NCI-H2107 treated with DMSO at 0.1 percent for 48 hours (cell line): ENCODE data around the gene BCAS3.
A peak's percentile ranks its signal among the peaks of the same experiment; 100 is the strongest.

Experiments
- DNase-seq: peaks from one replicate; lab custom pipeline; 2025; ENCODE audit not compliant: unreplicated experiment; lab: John Stamatoyannopoulos, UW

Gene BCAS3

DNA sequence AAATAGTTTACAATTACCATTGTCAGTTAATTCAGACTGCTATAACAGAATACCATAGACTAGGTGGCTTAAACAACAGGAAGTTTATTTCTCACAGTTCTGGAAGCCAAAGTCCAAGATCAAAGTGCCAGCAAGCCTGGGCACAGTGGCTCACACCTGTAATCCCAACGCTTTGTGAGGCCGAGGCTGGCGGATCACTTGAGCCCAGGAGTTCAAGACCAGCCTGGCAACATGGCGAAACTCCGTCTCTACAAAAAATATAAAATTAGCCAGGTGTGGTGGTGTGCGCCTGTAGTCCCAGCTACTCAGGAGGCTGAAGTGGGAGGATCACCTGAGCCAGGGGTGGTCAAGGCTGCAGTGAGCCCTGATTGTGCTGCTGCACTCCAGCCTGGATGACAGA, 650.7 kb downstream of the BCAS3 start:
- no peak for DNase-seq

DNA sequence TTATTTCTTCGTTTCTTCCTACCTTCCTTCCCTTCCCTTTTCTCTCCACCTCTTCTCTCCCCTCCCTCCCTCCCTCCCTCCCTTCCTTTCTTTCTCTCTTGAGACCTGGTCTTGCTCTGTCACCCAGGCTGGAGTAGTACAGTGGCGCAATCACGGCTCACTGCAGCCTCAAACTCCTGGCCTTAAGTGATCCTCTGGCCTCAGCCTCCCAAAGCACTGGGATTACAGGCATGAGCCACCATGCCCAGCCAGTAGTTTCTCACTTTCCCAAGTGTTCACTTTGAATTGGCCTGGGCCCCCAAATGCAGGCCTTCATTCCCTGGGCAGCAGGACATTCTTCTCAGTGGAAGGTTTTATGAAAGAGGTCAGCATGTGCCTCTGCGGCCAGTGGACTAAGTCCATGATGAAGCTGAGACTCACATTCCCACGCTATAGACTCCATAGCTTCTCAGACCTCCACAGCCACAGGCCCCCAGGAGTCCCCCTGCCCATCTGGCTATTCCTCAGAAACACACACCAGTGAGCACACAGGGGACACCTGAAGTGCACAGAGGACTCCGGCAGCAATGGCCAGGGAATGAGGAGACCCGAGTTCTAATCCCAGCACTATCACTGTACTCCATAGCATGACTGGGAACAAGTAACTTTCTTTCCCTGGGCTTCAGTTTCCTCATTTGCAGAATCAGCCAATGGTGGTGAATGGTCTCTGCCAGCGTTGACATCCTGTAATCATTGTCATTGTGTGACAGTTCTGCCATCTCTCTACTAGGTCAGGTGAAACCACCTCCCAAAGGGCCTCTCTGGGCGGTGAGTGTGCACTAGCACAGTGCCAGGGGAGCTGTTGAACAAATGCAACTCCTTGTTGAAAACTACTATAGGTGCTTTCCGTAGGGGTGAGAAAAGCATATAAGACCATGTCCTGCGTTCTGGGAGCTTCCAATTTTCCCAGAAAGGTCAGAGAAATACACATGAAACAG, 652.8 kb downstream of the BCAS3 start:
- no peak for DNase-seq

DNA sequence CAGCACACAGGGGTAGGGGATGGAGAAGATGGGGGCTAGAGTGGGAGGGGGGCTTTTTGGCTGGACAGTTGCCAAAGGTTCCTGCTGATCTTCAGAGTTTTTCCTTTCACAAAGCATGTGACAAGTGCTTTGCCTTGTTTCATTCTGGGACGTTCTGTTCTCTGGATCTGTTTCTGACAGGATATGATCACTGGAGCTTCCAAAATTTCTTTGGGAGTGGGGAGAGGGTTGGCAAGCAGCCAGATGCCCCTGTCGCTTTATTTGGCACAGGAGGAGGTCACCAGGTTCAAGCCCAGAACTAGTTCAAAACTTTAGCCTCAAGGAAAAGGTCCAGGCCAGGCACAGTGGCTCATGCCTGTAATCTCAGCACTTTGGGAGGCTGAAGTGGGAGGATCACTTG, 653.5 kb downstream of the BCAS3 start:
- DNase-seq = no peak

DNA sequence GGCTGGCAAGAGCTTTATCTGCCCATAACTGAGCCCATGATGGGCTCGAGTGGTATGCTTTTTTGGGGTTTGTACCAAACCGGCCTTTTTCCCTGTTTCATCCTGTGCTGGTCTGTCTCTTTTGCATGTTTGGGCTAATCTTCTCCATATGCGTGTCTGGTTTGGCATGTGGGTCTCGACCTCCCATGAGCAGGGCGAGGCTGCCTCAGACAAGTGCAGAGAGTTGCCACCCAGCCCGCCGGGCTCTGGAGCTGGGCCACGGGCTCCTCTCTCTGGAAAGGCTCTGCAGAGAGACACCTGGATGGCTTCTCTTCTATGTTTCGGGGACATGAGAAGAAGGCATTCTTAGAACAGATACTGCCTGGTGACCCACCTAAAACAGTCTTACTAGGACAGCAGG, 654.2 kb downstream of the BCAS3 start:
- DNase-seq = no peak

DNA sequence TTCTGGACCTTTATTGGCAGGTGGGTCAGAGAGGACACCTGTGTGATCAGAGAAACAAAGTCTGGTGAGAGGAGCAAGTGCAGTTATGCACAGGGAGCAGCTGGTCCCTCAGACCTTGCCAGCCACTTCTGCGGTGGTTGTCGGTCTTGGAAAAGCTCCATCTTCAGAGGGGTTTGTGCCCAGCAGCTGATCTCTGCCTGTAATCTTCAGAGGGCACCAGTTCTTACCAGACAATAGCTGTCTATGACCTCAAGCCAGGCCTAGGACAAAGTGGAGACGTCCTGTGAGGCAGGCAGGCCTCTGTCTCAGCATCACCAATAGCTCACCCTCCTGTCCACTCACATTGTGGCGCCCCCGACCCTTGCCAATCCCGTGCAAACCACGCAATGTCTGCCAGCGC, 655.5 kb downstream of the BCAS3 start:
- no peak for DNase-seq

DNA sequence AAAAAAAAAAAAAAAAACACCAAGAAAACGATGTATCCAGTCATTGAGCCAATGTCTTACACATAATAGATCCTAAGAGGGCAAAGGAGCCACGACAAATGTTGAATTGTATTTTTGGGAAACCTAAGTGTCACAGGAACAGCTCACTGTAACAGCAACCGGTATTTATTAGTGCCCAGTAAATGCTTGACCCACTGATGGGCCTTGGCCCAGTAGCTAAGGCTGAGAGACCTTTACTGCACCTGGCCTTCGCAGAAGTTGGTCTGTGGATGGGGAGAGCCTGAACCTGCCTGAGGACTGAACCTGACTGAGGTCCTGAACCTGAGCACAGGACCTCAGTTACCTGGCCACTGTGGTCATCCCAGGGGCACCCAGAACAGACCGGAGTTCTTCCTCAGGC, 657.0 kb downstream of the BCAS3 start:
- DNase-seq = no peak

DNA sequence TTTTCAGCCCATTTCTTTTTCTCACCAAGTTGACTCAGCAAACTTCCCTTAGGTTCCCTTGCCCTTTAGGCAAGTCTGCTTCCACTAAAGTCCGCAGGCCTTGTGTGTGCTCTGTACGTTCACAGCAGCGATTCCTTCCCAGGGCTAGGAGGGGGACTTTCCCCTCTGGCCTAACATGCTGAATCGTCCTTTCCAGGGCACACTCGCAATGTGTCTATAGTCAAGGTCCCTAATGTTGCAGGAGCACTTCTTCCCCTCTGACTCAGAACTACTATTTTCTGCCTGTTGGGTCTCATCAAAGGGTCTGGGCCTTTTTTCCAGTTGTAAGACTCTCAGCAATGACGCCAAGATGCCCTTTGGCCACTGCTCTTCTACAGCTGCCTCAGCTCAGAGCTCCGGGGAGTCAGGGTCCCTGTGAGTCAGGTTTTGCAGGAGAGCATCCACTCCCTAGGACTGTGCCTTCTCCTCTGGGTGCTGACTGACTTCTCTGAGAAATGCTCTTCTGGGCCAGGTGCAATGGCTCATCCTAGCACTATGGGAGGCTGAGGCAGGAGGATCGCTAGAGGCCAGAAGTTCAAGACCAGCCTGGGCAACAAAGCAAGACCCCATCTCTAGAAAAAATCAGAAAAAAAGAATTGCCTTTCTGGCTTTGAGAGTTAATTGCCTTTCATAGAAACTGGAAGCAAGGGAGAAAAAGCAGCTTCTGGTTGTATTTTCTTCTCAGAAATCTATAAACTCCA, 657.6 kb downstream of the BCAS3 start:
- no peak for DNase-seq

DNA sequence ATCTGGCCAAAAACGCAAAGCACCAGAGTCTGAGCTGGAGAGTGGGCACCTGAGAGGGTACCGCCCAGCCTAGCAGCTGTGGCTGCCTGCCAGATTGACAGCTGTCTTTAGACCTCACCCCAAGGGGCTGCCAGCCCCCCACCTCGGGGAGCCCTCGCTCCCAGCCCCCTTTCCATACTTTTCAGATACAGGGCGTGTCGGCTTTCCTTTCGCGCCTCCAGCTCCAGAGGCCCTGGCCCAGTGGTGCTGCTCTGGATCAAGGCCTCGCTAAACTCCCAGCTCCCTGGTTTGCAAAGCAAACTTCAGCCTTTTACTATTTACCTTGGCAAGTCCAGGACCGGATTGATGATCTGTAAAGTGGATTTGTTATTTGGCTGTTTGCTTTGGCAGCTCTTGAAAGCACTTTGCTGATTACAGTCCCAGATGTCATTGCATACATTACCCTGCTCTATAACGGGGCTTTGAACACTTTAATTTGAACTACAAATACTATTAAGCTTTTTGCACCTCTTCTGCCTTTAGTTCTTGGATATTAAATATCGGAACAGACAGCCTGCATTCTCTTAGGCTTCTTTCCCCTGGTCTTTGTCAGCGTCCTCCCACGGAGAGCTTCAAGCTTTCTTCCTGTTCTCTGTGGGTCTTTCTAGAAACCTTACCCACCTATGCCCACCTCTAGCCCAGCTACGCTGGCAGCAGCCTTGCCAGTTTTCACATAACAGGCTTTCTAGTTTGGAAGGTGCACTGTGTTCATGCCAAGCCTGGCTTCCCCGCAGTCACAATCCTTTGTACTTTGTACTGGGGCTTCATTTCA, 658.4 kb downstream of the BCAS3 start:
- peak; percentile 81 for DNase-seq

DNA sequence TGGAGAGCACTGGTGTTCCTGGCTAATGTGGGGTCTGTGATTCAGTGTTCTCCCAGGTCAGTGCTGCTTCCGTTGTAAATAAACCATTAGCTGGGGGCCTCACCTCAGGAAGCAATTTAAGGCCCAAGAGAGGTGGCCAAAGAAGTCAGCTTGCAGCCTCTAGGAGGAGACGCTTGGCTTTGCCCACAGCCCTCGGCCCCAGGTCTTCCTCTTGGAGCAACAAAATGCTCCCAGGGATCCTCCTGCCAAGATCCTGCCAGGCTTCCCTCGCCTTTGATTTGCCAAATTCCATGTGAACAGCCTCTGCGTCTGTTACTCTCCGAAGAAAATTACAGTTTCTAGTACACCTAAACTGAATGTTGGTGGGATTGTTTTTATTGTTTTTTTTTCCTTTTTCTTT, 659.6 kb downstream of the BCAS3 start:
- no peak for DNase-seq

DNA sequence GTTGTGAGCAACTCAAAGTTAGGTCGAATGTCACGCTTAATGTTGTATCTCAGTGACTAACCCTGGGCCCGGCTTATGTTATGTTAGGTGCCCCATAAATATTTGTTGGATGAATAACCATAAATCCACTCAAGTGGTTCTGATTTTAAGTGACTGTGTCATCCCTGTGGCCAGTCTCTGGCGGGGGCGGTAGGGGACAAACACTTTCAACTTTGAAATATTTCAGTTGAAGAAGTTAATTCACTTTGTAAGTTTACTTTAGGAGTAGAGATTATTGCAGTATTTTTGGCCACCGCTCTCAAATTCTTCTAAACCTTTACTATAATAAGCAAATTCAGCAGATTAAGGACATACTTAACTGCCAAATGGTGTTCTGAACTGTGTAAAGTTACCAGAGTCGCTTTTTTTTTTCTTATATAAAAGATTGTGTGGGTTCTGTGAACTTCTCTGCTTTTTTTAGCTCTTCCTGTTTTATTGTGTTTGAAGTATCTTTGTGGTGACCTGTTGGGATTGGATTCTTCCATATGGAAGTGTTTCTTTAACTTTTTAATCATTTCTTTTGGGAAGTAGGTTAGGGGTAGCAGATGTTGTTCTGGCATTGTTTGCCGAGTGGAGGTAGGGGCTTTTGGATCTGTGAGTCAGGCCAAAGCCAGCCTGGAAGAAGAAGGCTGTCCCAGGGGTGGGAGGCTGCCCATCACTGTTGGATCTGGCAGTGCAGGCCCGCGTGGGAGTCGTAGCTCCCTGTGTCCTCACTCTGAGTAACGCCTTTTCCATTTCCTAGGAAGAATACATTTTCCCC, 660.5 kb downstream of the BCAS3 start:
- DNase-seq = no peak

DNA sequence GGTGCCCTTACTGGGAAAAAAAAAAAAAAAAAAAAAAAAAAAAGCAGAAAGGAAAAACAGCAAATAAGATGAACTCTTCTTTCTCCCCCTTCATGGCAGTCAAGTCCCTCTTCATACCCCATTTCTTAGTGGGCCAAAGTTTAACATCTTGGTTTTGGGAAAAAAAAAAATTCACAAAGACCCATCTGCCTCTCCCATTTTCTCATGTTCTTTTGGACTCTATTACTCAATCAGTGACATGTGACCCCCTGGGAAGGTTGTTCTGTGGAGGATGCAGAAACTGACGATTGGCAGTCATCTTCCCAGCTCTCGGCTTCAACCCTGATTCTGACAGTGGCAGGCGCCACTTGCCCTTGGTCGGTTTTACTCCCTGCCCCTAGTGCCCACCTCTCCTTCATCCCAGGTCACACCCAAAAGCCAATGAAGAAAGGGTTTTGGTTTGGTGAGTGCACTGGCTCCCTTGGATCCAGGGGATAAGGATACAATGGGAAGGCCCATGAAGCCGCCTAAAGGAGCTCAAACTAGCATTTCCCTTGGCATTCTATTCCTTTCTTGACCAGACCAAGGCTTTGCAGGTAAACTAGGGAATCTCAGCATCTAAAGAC, 661.3 kb downstream of the BCAS3 start:
- no peak for DNase-seq

DNA sequence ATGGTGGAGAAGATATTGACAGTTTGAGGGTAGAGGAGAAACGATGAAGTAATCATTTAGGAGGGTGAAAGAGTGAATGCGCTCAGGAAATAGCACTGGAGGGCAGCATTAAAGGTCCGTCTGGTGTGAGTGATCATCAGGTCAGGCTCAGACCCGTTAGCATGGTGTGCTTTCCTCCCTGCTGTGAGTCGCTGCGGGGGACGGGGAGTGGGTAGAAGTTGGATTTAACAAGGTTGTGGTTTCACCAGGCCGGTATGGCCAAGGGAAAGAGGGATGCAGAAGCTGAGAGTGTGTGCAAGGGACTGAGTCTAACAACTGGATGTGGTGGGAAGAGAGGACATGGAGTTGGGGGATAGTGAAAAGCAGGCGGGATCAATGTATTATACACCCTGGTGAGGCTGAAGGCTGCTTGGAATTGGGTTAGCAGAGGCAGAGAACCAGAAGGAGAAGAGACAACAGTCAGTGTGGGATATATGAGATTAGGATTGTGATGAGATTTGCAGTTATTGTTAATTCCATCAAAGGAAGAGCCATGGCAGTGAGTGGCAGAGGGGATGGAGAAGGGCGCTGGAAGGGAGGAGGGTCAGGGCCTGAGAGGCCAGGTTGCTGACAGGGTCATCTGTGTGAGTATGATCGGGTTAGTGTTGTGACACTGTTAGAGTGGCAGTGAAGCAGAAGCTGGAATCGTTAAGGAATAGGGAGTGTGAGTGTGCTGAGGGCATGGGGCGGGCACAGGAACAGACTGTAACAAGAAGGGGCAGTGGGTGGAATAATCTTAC, 663.0 kb downstream of the BCAS3 start:
- DNase-seq = no peak

DNA sequence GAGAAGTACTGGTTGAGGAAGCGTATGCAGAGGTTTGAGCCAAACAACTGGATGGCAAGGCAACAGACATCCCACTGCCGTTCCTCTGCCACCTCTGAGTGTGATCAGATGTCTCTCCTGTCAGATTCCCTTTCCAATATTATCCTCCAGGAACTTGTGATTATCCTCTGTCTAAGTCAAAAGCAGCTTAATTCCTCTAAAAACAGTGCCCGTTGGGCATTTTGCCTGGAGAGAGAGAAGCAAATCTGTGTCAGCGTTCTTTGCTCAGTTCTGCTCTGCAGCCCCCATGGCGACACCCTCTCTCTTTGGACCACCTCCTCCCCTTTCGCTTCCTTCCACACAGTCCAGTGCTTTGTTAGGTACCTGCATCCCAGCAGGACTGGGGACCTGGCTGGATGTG, 665.9 kb downstream of the BCAS3 start:
- DNase-seq = no peak

DNA sequence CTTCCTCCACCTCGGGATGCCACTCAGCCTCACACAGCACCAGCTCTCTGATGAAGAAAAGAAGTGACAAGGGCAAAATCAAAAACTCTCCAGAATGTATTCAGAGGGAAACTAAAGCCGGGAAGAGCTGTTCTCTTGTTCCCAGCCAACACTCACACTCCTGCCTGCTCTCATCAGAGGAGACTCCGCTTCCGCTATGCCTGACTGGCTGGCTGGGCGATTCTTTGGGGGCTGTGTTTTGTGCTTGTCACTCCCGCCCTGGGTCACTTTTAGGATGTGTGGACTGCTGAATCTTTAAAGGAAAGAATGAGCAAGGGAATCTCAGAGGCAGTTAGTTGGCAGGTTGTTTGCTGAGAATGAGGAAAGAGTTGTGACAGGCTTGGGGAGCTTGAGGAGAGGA, 667.4 kb downstream of the BCAS3 start:
- no peak for DNase-seq

DNA sequence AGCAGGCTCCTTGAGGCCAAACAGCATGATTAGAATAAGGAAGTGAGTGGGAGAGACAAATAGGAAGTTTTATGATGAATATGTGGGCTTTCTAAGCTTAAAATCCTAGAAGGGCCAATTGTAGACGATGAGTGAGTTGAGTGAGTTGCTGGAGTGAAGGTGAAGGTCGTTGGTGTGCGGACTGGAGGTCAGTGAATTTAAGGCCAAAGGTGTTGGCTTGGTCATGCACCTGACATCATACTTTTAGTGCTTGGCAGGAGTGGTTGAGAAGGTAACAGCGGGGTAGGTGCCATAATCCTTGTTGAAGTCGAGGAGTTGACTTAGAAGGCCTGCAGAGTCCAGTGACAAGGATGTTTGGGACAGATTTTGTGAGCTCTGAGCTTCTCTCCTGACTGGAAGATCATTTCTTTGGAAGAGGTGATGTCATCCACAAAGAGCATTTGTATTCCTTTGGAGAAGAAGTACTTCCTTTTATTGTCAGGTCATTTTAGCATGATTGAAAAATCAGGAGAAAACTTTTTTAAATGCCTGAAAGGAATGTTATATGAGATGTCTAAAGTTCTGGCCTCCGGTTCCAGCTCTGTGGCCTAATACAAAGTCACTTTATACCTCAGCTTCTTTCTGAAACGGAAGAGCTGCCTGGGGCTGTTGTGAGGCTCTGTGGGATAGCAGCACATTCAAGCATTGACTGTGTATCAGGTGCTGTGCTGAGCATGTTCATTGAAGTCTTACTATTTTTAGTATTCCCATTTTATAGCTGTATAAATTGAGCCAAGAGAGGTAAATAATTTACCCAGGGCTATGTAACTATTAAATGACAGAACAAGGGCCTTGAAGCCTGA, 668.4 kb downstream of the BCAS3 start:
- no peak for DNase-seq

DNA sequence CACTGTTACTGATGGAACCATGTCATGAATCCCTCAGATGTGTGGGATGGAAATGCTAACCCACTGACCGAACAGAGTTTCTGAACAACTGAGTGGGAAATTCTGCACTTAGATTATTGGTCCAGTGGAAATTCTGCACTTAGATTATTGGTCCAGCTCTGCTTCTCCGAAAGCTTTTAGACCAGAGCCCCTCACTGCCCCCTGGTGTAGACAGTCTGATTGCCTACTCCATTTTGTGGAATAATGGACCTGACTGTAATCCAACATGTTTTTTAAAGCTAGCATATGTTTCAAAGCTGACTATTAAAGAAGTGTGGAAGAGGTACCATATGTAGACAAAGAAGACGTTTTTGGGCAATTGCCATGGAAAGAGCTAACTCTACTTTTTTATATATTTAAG, 671.7 kb downstream of the BCAS3 start:
- DNase-seq = no peak

DNA sequence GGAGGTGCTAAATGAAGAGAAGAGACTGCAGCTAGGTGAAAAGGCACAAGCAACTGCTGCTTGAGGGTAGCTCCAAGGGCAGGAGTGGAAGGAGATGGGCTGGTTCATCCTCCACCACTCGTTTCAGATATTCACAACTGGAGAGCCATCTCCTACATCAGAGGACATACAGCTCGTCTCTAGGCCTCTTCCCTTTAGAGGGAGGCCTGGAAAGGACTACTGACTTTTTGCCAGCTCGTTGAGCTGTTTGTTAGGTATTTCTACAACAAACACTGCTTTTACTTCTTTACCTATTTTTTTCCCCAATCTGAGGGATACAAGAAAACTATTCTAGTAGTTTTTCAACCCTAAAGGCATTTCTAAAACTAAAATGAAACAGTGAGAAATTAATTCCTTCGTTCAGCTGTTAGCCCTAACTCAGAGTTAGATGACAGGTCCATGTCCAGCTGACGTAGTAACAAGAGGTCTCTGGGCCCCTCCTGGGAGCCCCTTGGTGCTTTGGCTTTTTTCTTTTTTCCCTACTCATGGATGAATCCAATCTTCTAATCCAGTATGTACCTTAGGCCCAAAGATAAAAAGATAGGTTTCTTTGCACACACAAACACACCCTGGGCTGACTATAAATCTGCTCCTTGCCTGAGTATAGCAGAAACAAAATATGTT, 674.2 kb downstream of the BCAS3 start:
- DNase-seq = no peak

DNA sequence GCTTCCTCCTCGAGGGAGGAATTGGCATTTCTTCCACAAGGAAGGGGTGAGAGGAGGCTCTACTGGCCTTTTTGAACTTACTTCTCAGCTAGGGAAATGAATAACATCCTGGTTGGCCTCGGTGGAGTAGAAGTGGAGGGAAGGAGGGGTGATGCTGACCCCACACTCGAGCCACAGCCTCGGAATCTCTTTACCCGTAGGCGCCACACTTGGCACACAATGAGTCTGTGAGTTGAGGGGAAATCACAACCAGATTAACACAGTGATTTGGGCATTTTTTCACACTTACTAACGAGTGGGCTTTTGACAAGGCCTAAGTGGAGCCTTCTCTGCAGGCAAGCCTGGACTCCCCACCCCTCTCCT, 674.7 kb downstream of the BCAS3 start:
- DNase-seq = no peak
